22Rv1 (cell line): ENCODE results near the gene MGAT4B.

Experiments
- CTCF ChIP-seq: fragments of 450-650 bp; IDR thresholded peaks from 2 replicates; pipeline ENCODE4 v1.5.1; 2017; ENCODE audit warnings: mild to moderate bottlenecking
- ZFX ChIP-seq: fragments of 450-650 bp; IDR thresholded peaks from 2 replicates; pipeline ENCODE4 v1.6.1; 2017; ENCODE audit warnings: antibody characterized with exemption, borderline replicate concordance

- TF ChIP-seq CTCF (no peak), ZFX (no peak)
These were observed 15.4 kb upstream of the MGAT4B start for GRCh38 chr5:179822059-179822432.
